ENCODE measurements around the gene IPO5.
A peak's percentile ranks its signal among the peaks of the same experiment; 100 is the strongest.

Gene IPO5

GRCh38 chr13:97976610-97977521 lies 23.4 kb downstream of the IPO5 start:
- Histone ChIP-seq H3K4me3 (ENCODE audit: low read depth, low read length, poor library complexity, severe bottlenecking) (peak overlapping the region; percentile 84), H3K9me2 (ENCODE audit: low read depth, low read length) (no peaks in the 10 kb centered on the region), H2AFZ (ENCODE audit: low read length) (no peak overlapping the region), H4K20me1 (ENCODE audit: insufficient read depth, low read length) (no peaks in the 10 kb centered on the region), H3K36me3 (ENCODE audit: insufficient read depth, low read length) (peaks cover 8% of the 10 kb centered on the region; the same call in 1 of the 2 replicates), H3F3A (ENCODE audit: insufficient read depth, low read length) (no peaks in the 10 kb centered on the region), H3K27ac (ENCODE audit: low read depth, low read length, poor library complexity, severe bottlenecking) (peak overlapping the region; percentile 9), H3K4me2 (ENCODE audit: low read length) (peak overlapping the region; percentile 97), H3K9me3 (ENCODE audit: low read length) (no peaks in the 10 kb centered on the region), H3K4me1 (ENCODE audit: insufficient read depth, low read length, severe bottlenecking) (peaks cover 28% of the 10 kb centered on the region), H3K9ac (ENCODE audit: low read length) (peak overlapping the region; percentile 96), H3K79me2 (ENCODE audit: insufficient read depth, low read length) (peaks cover 48% of the 10 kb centered on the region), H3K27me3 (ENCODE audit: insufficient read depth, low read length) (no peaks in the 10 kb centered on the region)
- TF ChIP-seq EZH2 (IDR thresholded peaks at IDR 0.05; ENCODE audit: borderline replicate concordance, low read length) (no peak), CTCF (IDR thresholded peaks at IDR 0.05; ENCODE audit: low read length) (no peak)

- Histone ChIP-seq H3K27ac (ENCODE audit: low read depth, low read length, poor library complexity, severe bottlenecking) (no peak overlapping the region), H3K79me2 (ENCODE audit: insufficient read depth, low read length) (peaks cover 57% of the 10 kb centered on the region), H3K9me3 (ENCODE audit: low read length) (no peaks in the 10 kb centered on the region), H4K20me1 (ENCODE audit: insufficient read depth, low read length) (no peaks in the 10 kb centered on the region), H3F3A (ENCODE audit: insufficient read depth, low read length) (no peaks in the 10 kb centered on the region), H2AFZ (ENCODE audit: low read length) (no peak overlapping the region), H3K4me3 (ENCODE audit: low read depth, low read length, poor library complexity, severe bottlenecking) (peak overlapping the region; percentile 84), H3K36me3 (ENCODE audit: insufficient read depth, low read length) (peaks cover 19% of the 10 kb centered on the region), H3K4me1 (ENCODE audit: insufficient read depth, low read length, severe bottlenecking) (peaks cover 28% of the 10 kb centered on the region), H3K27me3 (ENCODE audit: insufficient read depth, low read length) (no peaks in the 10 kb centered on the region), H3K4me2 (ENCODE audit: low read length) (peak overlapping the region; percentile 97), H3K9ac (ENCODE audit: low read length) (peak overlapping the region; percentile 96), H3K9me2 (ENCODE audit: low read depth, low read length) (no peaks in the 10 kb centered on the region)
- TF ChIP-seq EZH2 (IDR thresholded peaks at IDR 0.05; ENCODE audit: borderline replicate concordance, low read length) (no peak), CTCF (IDR thresholded peaks at IDR 0.05; ENCODE audit: low read length) (no peak)
These were observed 24.5 kb downstream of the IPO5 start for GRCh38 chr13:97977982-97978381.

- Histone ChIP-seq H3K27me3 (ENCODE audit: insufficient read depth, low read length) (no peaks in the 10 kb centered on the region), H3K4me3 (ENCODE audit: low read depth, low read length, poor library complexity, severe bottlenecking) (peak overlapping the region; percentile 84), H3K9me3 (ENCODE audit: low read length) (no peaks in the 10 kb centered on the region), H3F3A (ENCODE audit: insufficient read depth, low read length) (no peaks in the 10 kb centered on the region), H3K4me2 (ENCODE audit: low read length) (peak overlapping the region; percentile 97), H4K20me1 (ENCODE audit: insufficient read depth, low read length) (no peaks in the 10 kb centered on the region), H3K9ac (ENCODE audit: low read length) (no peak overlapping the region), H3K27ac (ENCODE audit: low read depth, low read length, poor library complexity, severe bottlenecking) (no peak overlapping the region), H3K4me1 (ENCODE audit: insufficient read depth, low read length, severe bottlenecking) (peaks cover 28% of the 10 kb centered on the region), H2AFZ (ENCODE audit: low read length) (no peak overlapping the region), H3K79me2 (ENCODE audit: insufficient read depth, low read length) (peaks cover 57% of the 10 kb centered on the region), H3K36me3 (ENCODE audit: insufficient read depth, low read length) (peaks cover 26% of the 10 kb centered on the region), H3K9me2 (ENCODE audit: low read depth, low read length) (no peaks in the 10 kb centered on the region)
- TF ChIP-seq CTCF (IDR thresholded peaks at IDR 0.05; ENCODE audit: low read length), result no peak
- TF ChIP-seq EZH2 (IDR thresholded peaks at IDR 0.05; ENCODE audit: borderline replicate concordance, low read length), result no peak
These were observed 25.2 kb downstream of the IPO5 start for GRCh38 chr13:97978651-97979050.
